ENCODE measurements around the gene ZXDC.

- TF ChIP-seq, protein P1, sequence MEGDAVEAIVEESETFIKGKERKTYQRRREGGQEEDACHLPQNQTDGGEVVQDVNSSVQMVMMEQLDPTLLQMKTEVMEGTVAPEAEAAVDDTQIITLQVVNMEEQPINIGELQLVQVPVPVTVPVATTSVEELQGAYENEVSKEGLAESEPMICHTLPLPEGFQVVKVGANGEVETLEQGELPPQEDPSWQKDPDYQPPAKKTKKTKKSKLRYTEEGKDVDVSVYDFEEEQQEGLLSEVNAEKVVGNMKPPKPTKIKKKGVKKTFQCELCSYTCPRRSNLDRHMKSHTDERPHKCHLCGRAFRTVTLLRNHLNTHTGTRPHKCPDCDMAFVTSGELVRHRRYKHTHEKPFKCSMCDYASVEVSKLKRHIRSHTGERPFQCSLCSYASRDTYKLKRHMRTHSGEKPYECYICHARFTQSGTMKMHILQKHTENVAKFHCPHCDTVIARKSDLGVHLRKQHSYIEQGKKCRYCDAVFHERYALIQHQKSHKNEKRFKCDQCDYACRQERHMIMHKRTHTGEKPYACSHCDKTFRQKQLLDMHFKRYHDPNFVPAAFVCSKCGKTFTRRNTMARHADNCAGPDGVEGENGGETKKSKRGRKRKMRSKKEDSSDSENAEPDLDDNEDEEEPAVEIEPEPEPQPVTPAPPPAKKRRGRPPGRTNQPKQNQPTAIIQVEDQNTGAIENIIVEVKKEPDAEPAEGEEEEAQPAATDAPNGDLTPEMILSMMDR (IDR thresholded peaks at IDR 0.05; ENCODE audit: extremely low read depth in 1 of 2, insufficient read depth in 1 of 2, low read depth in 1 of 2, low read length in 2 of 2) = no peak
- TF ChIP-seq EZH2 (IDR thresholded peaks at IDR 0.05; ENCODE audit: borderline replicate concordance, low read depth, low read length, severe bottlenecking) (no peak), POLR2A (IDR thresholded peaks at IDR 0.05; ENCODE audit: low read depth, low read length) (no peak)
Measured at GRCh38 chr3:126441256-126441880, 34.3 kb downstream of the ZXDC start.

Data from endothelial cell of umbilical vein (primary cell).